ENCODE measurements around the gene UBA7.

DNA sequence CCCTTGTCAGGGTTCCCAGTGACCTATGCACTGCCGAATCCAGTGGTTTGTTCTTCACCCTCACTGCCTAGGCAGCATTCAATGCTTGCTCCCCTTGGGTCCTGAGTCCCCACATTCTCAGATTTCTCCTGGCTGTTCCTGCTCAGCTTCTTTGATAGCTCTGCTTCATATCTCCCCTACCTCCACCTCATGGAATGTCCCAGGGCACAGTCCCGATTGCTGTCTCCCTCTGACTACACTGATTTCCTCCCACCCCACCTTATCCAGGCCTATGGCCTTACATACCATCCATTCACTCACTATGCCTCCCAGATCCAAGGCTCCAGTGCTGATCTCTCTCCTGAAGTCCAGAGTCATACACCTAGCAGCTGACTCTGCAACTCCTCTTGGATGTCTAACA, 12.6 kb downstream of the UBA7 start:
- TF ChIP-seq, protein P1, sequence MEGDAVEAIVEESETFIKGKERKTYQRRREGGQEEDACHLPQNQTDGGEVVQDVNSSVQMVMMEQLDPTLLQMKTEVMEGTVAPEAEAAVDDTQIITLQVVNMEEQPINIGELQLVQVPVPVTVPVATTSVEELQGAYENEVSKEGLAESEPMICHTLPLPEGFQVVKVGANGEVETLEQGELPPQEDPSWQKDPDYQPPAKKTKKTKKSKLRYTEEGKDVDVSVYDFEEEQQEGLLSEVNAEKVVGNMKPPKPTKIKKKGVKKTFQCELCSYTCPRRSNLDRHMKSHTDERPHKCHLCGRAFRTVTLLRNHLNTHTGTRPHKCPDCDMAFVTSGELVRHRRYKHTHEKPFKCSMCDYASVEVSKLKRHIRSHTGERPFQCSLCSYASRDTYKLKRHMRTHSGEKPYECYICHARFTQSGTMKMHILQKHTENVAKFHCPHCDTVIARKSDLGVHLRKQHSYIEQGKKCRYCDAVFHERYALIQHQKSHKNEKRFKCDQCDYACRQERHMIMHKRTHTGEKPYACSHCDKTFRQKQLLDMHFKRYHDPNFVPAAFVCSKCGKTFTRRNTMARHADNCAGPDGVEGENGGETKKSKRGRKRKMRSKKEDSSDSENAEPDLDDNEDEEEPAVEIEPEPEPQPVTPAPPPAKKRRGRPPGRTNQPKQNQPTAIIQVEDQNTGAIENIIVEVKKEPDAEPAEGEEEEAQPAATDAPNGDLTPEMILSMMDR (IDR thresholded peaks at IDR 0.05; ENCODE audit: poor library complexity, severe bottlenecking) = no peak
- TF ChIP-seq SMC3 (conservative IDR thresholded peaks at IDR 0.05; ENCODE audit: poor library complexity) (no peak), TAF1 (IDR thresholded peaks at IDR 0.05; ENCODE audit: low read depth) (no peak), EP300 (conservative IDR thresholded peaks at IDR 0.05; ENCODE audit: poor library complexity, severe bottlenecking) (no peak), EZH2 (IDR thresholded peaks at IDR 0.05; ENCODE audit: borderline replicate concordance, insufficient read depth, low read length, poor library complexity, severe bottlenecking) (no peak), POLR2AphosphoS5 (IDR thresholded peaks at IDR 0.05) (no peak)
